Astrocyte of the spinal cord (primary cell): ENCODE results near the gene AGAP1.

ENCODE experiments used
- DNase-seq: peaks from one replicate; pipeline ENCODE4 v3.0.0; 2011; ENCODE audit warnings: low read depth, low spot score
- H3K4me3 ChIP-seq: 2 replicates; pipeline ENCODE4 v1.5.1; 2011; ENCODE audit warnings: low read depth, mild to moderate bottlenecking, low read length, moderate library complexity
- CTCF ChIP-seq: IDR thresholded peaks from 2 replicates; pipeline ENCODE4 v1.5.1; 2012; ENCODE audit warnings: low read depth, mild to moderate bottlenecking, low read length, inconsistent platforms
- in situ Hi-C: cut with HindIII; loops from 2 replicates; pipeline ENCODE4 v1.10.0; 2017; ENCODE audit warnings: low sequenced_read_pairs

AGAP1 gene

DNA sequence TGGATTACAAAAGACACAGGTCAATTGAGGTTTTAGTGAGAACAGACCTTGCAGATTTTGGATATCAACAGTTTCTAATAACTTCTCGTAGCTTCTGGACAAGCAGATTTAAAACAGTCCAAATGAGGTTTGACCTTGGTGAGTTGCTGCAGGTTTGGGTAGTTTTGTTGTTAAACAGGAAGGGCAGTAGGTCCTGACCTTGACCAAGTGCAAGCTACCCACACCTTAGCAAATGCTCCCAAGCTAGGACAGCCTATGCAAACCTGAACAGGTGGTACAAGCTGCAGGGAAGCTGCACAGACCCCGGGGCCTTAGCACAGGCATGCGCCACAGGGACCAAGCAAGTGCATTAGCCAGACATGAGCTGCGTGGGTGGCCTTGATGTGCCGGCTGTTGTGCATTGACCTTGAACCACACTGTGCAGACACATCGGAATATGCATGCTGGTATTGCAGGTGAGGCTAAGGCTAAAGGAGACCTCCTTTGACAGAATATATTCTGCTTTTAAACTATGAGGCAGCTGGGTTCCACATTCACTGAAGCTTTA is 40.2 kb upstream of the AGAP1 start:
- no peak for TF ChIP-seq CTCF
- DNase-seq, result no peak
- H3K4me3 ChIP-seq, result no peak overlapping the region
- in situ Hi-C loops, result no loop called here

- no peak for DNase-seq
- no peak overlapping the region for H3K4me3 ChIP-seq
- in situ Hi-C loops, result no loop called here
- no peak for TF ChIP-seq CTCF
These were observed 35.0 kb upstream of the AGAP1 start for GRCh38 chr2:235458839-235459273.

GRCh38 chr2:235460548-235461047 is 33.2 kb upstream of the AGAP1 start:
- no peak for TF ChIP-seq CTCF
- in situ Hi-C loops, result no loop called here
- no peak overlapping the region for H3K4me3 ChIP-seq
- DNase-seq, result no peak

DNA sequence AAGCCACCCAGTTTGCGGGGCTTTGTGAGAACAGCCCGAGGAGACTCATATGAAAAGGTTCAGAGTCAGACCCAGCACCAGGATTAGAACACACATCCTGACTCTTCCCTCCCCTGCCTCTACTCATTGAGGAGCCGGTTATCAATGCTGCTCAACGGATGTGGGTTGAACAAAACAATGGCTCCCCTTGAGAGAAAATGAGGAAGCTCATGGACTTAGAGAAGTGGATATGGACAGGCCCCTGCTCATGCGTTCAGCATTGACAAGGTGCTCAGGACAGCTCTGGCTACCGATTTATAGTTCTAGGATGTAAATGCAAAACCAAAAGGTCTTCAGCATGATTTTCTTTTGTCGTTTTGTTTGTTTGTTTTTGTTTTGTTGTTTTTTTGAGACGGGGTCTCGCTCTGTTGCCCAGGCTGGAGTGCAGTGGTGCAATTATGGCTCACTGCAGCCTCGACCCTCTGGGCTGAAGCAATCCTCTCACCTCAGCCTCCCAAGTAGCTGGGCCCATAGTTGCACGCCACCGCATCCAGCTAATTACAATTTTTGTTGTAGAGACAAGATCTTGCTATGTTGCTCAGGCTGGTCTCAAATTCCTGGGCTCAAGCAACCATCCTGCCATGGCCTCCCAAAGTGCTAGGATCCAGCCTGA is 32.0 kb upstream of the AGAP1 start:
- no peak overlapping the region for H3K4me3 ChIP-seq
- DNase-seq, result no peak
- no peak for TF ChIP-seq CTCF
- in situ Hi-C loops, result no loop called here

- no peak for DNase-seq
- TF ChIP-seq CTCF, result no peak
- in situ Hi-C loops, result no loop called here
- no peak overlapping the region for H3K4me3 ChIP-seq
These were observed 31.4 kb upstream of the AGAP1 start for GRCh38 chr2:235462415-235462790.

DNA sequence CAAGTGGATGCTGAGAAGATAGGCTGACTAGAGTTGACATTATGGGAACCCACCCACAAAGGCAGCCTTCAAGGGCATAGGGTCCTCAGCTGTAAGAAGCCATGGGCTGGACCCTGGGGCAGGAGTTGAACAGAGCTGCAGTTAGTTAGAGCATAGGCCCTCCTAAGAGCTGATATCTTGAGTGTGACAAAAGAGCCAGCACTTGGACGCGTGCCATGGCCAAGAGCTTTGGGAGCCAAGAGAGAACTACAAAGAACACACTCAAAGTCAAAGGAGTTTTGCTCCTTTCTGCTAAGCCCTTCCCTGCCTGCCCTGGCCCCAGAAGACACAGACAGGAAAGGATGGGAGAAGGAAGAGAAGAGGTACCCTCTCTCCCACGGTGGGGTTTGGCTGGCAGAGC is 29.9 kb upstream of the AGAP1 start:
- in situ Hi-C loops, result no loop called here
- H3K4me3 ChIP-seq, result no peak overlapping the region
- no peak for TF ChIP-seq CTCF
- no peak for DNase-seq

DNA sequence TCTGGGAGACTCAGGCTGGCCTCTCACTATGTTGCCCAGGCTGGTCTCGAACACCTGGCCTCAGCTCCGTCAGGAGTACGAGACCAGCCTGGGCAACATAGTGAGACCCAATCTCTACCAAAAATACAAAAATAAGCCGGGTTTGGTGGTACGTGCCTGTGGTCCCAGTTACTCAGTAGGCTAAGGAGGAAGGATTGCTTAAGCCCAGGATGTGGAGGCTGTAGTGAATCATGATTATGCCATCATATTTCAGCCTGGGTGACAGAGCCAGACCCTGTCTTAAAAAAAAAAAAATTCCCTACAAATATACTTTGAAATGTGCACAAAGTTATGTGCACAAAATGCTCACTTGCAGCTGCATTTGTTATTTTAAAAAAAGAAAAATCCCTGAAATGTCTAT is 26.3 kb upstream of the AGAP1 start:
- no peak for DNase-seq
- in situ Hi-C loops, result no loop called here
- H3K4me3 ChIP-seq, result no peak overlapping the region
- TF ChIP-seq CTCF, result no peak
